ENCODE data around the gene CYP26C1.

DNA sequence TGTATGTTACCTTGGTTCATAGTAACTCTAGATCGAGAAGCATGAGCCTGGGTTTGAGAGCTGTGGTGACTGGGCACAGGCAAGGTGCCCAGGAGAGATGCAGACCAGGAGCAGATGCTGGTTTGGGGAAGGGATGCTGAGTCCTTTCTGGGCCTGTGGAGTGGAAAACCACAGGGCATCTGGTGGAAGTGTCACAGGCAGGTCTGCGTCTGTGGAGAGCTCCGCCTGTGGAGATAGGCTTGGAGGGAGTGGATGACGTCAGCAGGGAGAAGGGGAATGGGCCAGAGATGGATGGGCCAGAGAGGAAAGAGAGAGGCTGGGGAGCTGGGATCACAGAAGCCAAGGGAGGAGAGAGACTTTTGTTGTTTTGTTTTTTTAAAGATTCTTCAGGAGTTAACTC lies 27.9 kb downstream of the CYP26C1 start:
- TF ChIP-seq, protein P1, sequence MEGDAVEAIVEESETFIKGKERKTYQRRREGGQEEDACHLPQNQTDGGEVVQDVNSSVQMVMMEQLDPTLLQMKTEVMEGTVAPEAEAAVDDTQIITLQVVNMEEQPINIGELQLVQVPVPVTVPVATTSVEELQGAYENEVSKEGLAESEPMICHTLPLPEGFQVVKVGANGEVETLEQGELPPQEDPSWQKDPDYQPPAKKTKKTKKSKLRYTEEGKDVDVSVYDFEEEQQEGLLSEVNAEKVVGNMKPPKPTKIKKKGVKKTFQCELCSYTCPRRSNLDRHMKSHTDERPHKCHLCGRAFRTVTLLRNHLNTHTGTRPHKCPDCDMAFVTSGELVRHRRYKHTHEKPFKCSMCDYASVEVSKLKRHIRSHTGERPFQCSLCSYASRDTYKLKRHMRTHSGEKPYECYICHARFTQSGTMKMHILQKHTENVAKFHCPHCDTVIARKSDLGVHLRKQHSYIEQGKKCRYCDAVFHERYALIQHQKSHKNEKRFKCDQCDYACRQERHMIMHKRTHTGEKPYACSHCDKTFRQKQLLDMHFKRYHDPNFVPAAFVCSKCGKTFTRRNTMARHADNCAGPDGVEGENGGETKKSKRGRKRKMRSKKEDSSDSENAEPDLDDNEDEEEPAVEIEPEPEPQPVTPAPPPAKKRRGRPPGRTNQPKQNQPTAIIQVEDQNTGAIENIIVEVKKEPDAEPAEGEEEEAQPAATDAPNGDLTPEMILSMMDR (IDR thresholded peaks at IDR 0.05 in 4 of 5, conservative IDR thresholded peaks at IDR 0.05 in 1 of 5): no peak
- TF ChIP-seq POLR2A (IDR thresholded peaks at IDR 0.05): no peak
